NCI-H2227 (cell line): ENCODE measurements around the gene CSNK2A2.

Experiments used
- DNase-seq: peaks from one replicate; lab custom pipeline; 2025; ENCODE audit not compliant: unreplicated experiment; lab: John Stamatoyannopoulos, UW

The CSNK2A2 gene

GRCh38 chr16:58114827-58115825 is 82.8 kb downstream of the CSNK2A2 start:
- no peak for DNase-seq

DNA sequence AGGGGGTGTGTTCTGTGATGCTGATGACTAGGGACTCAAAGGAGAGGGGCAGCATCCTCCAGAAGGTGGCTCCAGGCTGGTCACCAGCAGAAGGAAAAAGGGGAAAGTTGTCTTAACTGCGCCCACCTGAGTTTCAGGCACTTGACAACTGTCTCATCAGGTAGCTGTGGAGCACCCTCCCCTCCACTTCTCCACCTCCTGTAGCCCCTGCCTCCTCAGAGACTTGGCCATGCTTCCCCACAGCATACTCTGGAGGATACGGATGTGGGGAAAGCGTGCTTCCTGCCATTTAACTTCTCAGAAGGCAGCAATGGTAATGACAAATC is 86.6 kb downstream of the CSNK2A2 start:
- DNase-seq, result no peak

DNA sequence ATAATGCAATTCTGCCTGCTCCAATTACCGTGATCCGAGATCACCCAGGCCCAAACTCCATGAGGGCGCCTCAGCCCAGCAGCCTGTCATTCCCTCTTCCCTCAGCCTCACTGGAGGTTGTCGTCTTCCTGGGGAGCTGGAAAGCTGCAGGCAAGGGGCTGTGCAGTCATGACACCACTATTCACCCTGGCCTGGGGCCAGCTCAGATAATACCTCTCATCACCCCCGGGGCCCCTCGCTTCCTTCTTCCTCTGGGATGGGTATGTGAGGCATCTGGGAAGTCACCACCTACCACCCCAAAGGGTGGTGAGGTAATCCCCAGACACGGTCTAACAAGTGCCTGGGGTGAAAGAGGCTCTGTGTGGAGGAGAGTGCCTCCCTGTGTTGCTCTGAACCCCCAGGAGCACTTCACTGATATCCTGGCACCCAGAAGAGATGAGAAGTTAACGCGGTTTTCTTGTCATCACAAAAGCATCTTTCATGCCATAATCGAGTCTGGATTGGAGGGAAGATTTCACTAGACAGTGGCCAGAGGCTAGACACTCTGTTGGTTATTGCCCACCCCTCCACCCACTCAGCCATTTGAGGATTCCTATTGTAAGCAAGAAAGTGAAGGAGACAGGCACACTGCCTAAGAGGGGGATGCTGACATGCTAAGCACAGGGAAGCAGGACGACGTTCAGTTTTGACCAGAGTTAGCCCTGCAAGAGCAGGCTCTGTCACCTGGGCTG is 87.2 kb downstream of the CSNK2A2 start:
- DNase-seq, result no peak

DNA sequence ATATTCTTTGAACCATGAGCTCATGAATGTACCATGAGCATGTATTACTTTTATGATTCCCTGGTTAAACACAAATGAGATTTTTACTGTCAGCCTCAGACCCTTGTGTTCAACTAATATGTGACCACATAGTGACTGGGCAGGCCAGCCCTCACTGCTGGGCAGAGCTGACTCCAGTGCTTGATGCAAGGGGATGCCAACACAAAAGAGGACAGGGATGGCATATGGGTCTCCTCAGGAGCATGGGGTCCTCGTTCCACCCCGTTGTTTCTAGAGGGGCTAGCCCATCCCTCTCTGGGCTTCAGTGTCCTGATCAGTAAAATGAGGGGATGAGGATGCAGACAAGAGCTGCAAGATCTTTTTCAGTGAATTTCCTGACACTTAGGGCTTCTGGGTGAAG is 88.0 kb downstream of the CSNK2A2 start:
- DNase-seq, result no peak

DNA sequence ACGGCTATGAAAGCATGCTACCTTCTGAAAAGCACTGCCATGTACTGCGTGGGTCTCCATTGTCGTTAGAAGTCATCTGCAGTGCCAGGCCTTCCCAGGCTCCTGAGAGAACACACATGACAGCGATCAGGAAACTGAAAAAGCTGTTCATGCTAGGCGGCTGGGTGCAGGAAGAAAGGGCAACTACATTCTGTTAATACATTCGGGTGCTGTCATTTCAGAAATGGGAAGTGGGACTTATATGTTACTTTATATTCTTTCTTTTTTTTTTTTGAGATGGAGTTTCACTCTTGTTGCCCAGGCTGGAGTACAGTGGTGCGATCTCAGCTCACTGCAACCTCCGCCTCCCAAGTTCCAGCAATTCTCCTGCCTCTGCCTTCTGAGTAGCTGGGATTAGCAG is 88.6 kb downstream of the CSNK2A2 start:
- DNase-seq, result no peak
